HepG2 (cell line): ENCODE results near the gene TMED6. TPM values are rescaled to one million over a fixed set of nuclear protein-coding genes. Genes with fewer than 3 reads are reported as not detected.

Experiments
- ATAC-seq: fragments of 200-7000 bp; cut with Tn5 transposase; 3 replicates; pipeline ENCODE4 v1.9.1; 2020; ENCODE audit warnings: mild to moderate bottlenecking, moderate library complexity
- BruUV-seq: library from RNA; stranded (reverse); fragments of 400-500 nt; replicated peaks from 2 replicates; lab custom pipeline; 2021; lab: Mats Ljungman, UMichigan
- CTCF ChIA-PET: fragments of 300-600 bp; formaldehyde crosslinking; extraction: SDS; loops from one replicate; lab custom pipeline; 2021; ENCODE audit warnings: low total read pairs, inconsistent platforms, low intra/inter-chr PET ratio; lab: Yijun Ruan, JAX
- POLR2A ChIA-PET: fragments of 350-600 bp; sonication (Branson Sonifier 250); formaldehyde crosslinking; loops from one replicate; lab custom pipeline; 2020; ENCODE audit warnings: antibody characterized with exemption, inconsistent platforms; lab: Yijun Ruan, JAX
- DNase-seq: peaks from one replicate; pipeline ENCODE4 v3.0.0-alpha.2; 2015; ENCODE audit warnings: low spot score
- FAIRE-seq: peaks from 3 replicates; lab custom pipeline; 2011; peaks lifted over from hg19 to GRCh38; lab: Jason Lieb, UNC
- H2AFZ ChIP-seq: one replicate; pipeline ENCODE4 v1.6.1; 2011; ENCODE audit warnings: low read length, inconsistent platforms
- H3K27ac ChIP-seq: fragments of 300-600 bp; 3 replicates; pipeline ENCODE4 v1.8.0; 2011; ENCODE audit warnings: mixed run types, mild to moderate bottlenecking, mixed read lengths, low read length, inconsistent platforms; ENCODE audit not compliant: insufficient read depth; ENCODE audit errors: extremely low read length
- H3K27me3 ChIP-seq, 2 experiments: fragments of 200-600 bp in 1 of 2; 2 replicates in 1 of 2; 3 replicates in 1 of 2; pipeline versions ENCODE4 v1.6.0 to v1.8.0; 2011; ENCODE audit warnings: low read length in 2 of 2, mild to moderate bottlenecking in 2 of 2, moderate library complexity in 2 of 2, inconsistent platforms in 1 of 2; ENCODE audit not compliant: insufficient read depth in 2 of 2, control insufficient read depth in 1 of 2
- H3K36me3 ChIP-seq, 2 experiments: fragments of 200-600 bp in 1 of 2; replicated peaks in 1 of 2; 2 replicates in 1 of 2; 3 replicates in 1 of 2; pipeline versions ENCODE4 v1.5.1 to v1.8.0; 2011; ENCODE audit warnings: low read length in 2 of 2, inconsistent platforms in 1 of 2; ENCODE audit not compliant: insufficient read depth in 2 of 2, control insufficient read depth in 1 of 2
- H3K4me1 ChIP-seq: 2 replicates; pipeline ENCODE4 v1.5.1; 2012; ENCODE audit warnings: low read length, inconsistent platforms; ENCODE audit not compliant: insufficient read depth
- H3K4me2 ChIP-seq: 2 replicates; pipeline ENCODE4 v1.6.0; 2011; ENCODE audit warnings: low read depth, low read length, inconsistent platforms
- H3K4me3 ChIP-seq, 3 experiments: fragments of 200-600 bp in 1 of 3; sonication (generic), shearing (Covaris generic) in 1 of 3; replicated peaks in 1 of 3; 2 replicates each; pipeline ENCODE4 v1.5.1; 2011 to 2016; ENCODE audit warnings: low read length in 3 of 3, inconsistent platforms in 2 of 3, low read depth in 2 of 3, mild to moderate bottlenecking in 2 of 3, control low read depth in 1 of 3, mixed read lengths in 1 of 3; ENCODE audit not compliant: insufficient read depth in 1 of 3
- H3K79me2 ChIP-seq: one replicate; pipeline ENCODE4 v1.6.1; 2011; ENCODE audit warnings: low read length, inconsistent platforms; ENCODE audit not compliant: insufficient read depth
- H3K9ac ChIP-seq: 2 replicates; pipeline ENCODE4 v1.6.0; 2011; ENCODE audit warnings: mild to moderate bottlenecking, low read depth, low read length, inconsistent platforms; ENCODE audit not compliant: insufficient read depth
- H3K9me3 ChIP-seq: 2 replicates; pipeline ENCODE4 v1.5.1; 2012; ENCODE audit warnings: mild to moderate bottlenecking, low read length
- H4K20me1 ChIP-seq: 2 replicates; pipeline ENCODE4 v1.6.0; 2011; ENCODE audit warnings: inconsistent platforms, mild to moderate bottlenecking, low read length, moderate library complexity; ENCODE audit not compliant: insufficient read depth
- AGO2 ChIP-seq: fragments of 200-400 bp; formaldehyde crosslinking; optimal IDR thresholded peaks from 2 replicates; pipeline ENCODE3; 2017; ENCODE audit warnings: mild to moderate bottlenecking, low read depth, low read length, moderate library complexity
- POLR2A ChIP-seq, 2 experiments: IDR thresholded peaks; 2 replicates each; pipeline ENCODE4 v1.6.1; 2011; ENCODE audit warnings: low read depth in 2 of 2, low read length in 2 of 2, mild to moderate bottlenecking in 1 of 2, moderate library complexity in 1 of 2; ENCODE audit not compliant: insufficient read depth in 1 of 2
- RBFOX2 ChIP-seq: fragments of 200-400 bp; formaldehyde crosslinking; IDR thresholded peaks from 2 replicates; pipeline ENCODE4 v1.6.1; 2017; ENCODE audit warnings: low read depth, mild to moderate bottlenecking, low read length
- RBM39 ChIP-seq: fragments of 200-400 bp; formaldehyde crosslinking; IDR thresholded peaks from one replicate; pipeline ENCODE4 v1.6.1; 2018; ENCODE audit warnings: antibody characterized with exemption, mild to moderate bottlenecking, low read depth, low read length; ENCODE audit not compliant: poor library complexity, severe bottlenecking
- SMAD1 ChIP-seq: sonication (generic); formaldehyde crosslinking; IDR thresholded peaks from 2 replicates; pipeline ENCODE4 v1.4.0; 2020; ENCODE audit warnings: missing genetic modification reagents, low read depth, mild to moderate bottlenecking, borderline replicate concordance
- ZBTB25 ChIP-seq: IDR thresholded peaks from 2 replicates; pipeline ENCODE4 v1.6.1; 2018; ENCODE audit warnings: missing genetic modification reagents
- ZNF230 ChIP-seq: sonication (generic); formaldehyde crosslinking; IDR thresholded peaks from 2 replicates; pipeline ENCODE4 v1.4.0; 2020; ENCODE audit warnings: mild to moderate bottlenecking, missing genetic modification reagents
- ZNF713 ChIP-seq: sonication (generic); formaldehyde crosslinking; IDR thresholded peaks from 2 replicates; pipeline ENCODE4 v1.4.0; 2020; ENCODE audit warnings: mild to moderate bottlenecking, missing genetic modification reagents
- ZNF768 ChIP-seq: sonication (generic); formaldehyde crosslinking; IDR thresholded peaks from 2 replicates; pipeline ENCODE4 v1.4.0; 2020; ENCODE audit warnings: missing genetic modification reagents
- ZNF770 ChIP-seq: sonication (generic); formaldehyde crosslinking; IDR thresholded peaks from 2 replicates; pipeline ENCODE4 v1.5.0; 2020; ENCODE audit warnings: mild to moderate bottlenecking, missing genetic modification reagents
- WGBS: methylation state at CpG from one replicate; pipeline ENCODE4 v1.1.6; 2017; ENCODE audit warnings: low lambda C conversion rate; 5-methylcytosine and 5-hydroxymethylcytosine counted together
- in situ Hi-C: cut with HindIII; loops from 2 replicates; pipeline ENCODE4 v1.10.0; 2017; ENCODE audit warnings: low pct_unique_long_range_greater_than_20kb; ENCODE audit not compliant: extremely low pct_ligation_motif_present
- intact Hi-C: fragments of 100-400 bp; cut with micrococcal nuclease; formaldehyde crosslinking; loops from one replicate; pipeline ENCODE4 v1.10.0; 2022; ENCODE audit not compliant: unreplicated experiment
- polyA plus RNA-seq, 8 experiments: library from polyadenylated mRNA; depleted of rRNA in 3 of 8; stranded (reverse) in 7 of 8; unstranded in 1 of 8; fragments of >200 nt; fragmentation: Illumina TruSeq in 4 of 8; extraction: Trizol in 4 of 8; gene quantifications; 2 replicates each; pipeline versions ENCODE4 v1.2.1 to v1.2.3, GENCODE V29; 2011 to 2016; ENCODE audit warnings: low read depth in 4 of 8, missing spikeins in 1 of 8, mixed read lengths in 1 of 8; ENCODE audit not compliant: insufficient read depth in 1 of 8
- total RNA-seq, 5 experiments: library from RNA; depleted of rRNA; stranded (reverse); fragments of >200 nt; fragmentation: Illumina TruSeq; extraction: Trizol; gene quantifications; 2 replicates each; pipeline ENCODE4 v1.2.3, GENCODE V29; 2016; ENCODE audit warnings: low read depth in 1 of 5

Gene TMED6
- total and polyA plus RNA-seq, 2 of the 13 experiments (the other 11 are each of a cell fraction or from before 2014, with no cell fraction given): 9.8 to 14.4 TPM

GRCh38 chr16:69323415-69323814 is 28.2 kb downstream of the TMED6 start:
- no peaks in the 10 kb centered on the region for H3K27me3 ChIP-seq
- H3K4me2 ChIP-seq: no peak overlapping the region
- H4K20me1 ChIP-seq: peaks cover 23% of the 10 kb centered on the region
- no peak overlapping the region for H2AFZ ChIP-seq
- in situ Hi-C loops (no loop called here), intact Hi-C loops (no loop called here)
- no peak overlapping the region for H3K27ac ChIP-seq
- WGBS: 97% methylated on average over 10 of the region's 14 CpGs
- FAIRE-seq: no peak
- no peak for ATAC-seq
- BruUV-seq: no TSS peak
- peaks cover 42 to 70% of the 10 kb centered on the region in 2 experiments for H3K36me3 ChIP-seq
- DNase-seq: no peak
- no peak overlapping the region for H3K4me3 ChIP-seq
- ChIA-PET POLR2A (interaction anchor here (0.6 to 2.3 kb wide), 3 partner anchors 12 to 17 kb away, joined by 4 to 5 read pairs (median 5); partner anchors contain the start of genes COG8, NIP7 and VPS4A), CTCF (no interaction called here)
- TF ChIP-seq ZBTB25 (CRISPR knock-in tag) (no peak), POLR2A (IDR thresholded peaks at IDR 0.05; ENCODE audit: insufficient read depth in 1 of 2, low read depth in 2 of 2, low read length in 2 of 2) (peak in 1 of 2 experiments; percentile 42; a peak in 1 of 4 replicates), AGO2 (peak; percentile 73), ZNF713 (CRISPR knock-in tag) (no peak), ZNF770 (CRISPR knock-in tag) (0 out of 2 replicates have a peak, but pooled peaks have one; percentile 16), SMAD1 (CRISPR knock-in tag) (no peak), RBM39 (peak; percentile 22), RBFOX2 (peak; percentile 51), ZNF230 (CRISPR knock-in tag) (no peak), ZNF768 (CRISPR knock-in tag) (0 out of 2 replicates have a peak, but pooled peaks have one; percentile 13)
- H3K9me3 ChIP-seq: no peaks in the 10 kb centered on the region
- H3K4me1 ChIP-seq: peaks cover 45% of the 10 kb centered on the region
- H3K79me2 ChIP-seq: peaks cover 43% of the 10 kb centered on the region
- H3K9ac ChIP-seq: no peak overlapping the region
